ENCODE data around the gene NRIP2.
"Not testable (repeated sequence)": the region's sequence is repeated elsewhere in the genome, so short reads cannot be mapped to it uniquely, and the experiment has no call there.

NRIP2 gene

GRCh38 chr12:2834581-2835491 is at the start of gene NRIP2:
NRIP2 (minus strand) TSS chr12:2835035; CDS start chr12:2834983, 52 bp downstream.
- DNase-seq (ENCODE audit: low spot score) = no peak

GRCh38 chr12:2879853-2880252 is 45.0 kb upstream of the NRIP2 start:
- DNase-seq (ENCODE audit: low spot score) = no peak

DNA sequence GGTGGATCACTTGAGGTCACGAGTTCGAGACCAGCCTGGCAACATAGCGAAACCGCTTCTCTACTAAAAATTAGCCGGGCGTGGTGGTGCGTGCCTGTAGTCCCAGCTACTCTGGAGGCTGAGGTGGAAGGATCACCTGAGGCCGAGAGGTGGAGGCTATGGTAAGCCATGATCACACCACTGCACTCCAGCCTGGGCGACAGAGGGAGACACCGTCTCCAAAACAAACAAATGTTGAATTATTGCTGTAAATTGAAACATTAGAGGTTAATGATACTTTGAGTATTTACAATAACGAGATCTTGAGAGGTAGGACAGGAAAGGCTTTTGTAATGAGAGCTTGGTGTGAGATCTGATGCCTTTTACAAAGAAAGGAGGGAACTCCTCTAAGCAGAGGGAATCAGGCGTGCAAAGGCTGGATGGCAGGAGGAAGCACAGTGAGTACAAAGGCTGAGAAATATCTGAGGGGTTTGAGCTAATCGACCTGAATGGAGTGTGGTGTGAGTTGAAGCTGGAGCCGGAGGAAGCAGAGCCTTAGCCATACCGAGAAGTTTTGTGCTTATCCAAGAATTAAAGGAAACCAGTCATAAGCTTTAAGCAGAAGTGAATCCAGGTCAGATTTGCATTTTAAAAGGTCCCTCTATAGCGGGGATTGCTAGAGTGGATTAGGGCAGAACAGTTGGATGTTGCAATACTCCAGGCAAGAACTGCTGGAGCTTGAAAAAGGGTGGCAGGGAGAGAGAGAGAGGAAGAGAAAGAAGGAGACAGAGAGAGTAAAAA is 43.3 kb upstream of the NRIP2 start:
- DNase-seq (ENCODE audit: low spot score) = no peak

DNA sequence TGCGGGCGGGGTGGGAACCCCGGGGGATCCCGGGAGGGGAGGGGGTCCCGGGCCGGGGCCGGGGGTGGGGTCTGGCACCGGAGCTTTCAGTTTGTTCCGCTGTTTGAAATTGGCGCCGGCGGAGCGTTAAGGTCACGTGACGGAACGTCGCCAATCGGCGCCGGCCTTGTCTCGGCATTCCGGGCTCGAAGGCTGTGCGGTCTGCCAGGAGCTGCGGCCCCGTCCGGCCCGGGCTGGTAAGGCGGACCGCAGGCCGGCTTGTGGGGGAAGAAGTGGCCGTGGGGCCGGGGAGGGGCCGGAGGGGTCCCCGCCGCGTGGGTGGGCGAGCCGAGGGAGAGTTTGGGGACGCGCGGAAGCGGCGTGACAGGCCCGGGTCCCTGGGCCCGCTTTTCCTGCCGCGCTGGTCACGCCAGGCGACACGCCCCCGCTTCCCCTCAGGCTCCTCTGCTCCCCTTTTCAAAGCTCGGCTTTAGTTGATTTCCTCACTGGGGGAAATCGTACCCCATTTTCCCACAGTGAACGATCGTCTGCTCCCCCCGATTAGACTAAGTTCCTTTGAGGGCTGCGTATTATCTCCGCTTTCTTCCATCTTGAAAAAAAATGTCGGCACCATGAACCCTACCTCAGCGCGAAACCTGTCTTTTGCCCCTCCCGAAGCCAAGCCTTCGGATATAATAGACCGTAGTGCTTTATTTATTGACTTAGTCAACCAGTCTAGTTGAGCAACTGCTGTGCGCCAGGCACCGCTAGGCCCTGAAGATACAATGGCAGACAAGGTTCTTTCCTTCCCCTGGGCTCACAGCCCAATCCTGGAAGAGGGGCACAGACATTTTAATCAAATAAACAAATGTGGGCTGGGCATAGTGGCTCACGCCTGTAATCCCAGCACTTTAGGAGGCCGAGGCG is 42.5 kb upstream of the NRIP2 start, which contains the start of the genes FOXM1 and RHNO1:
FOXM1 (minus strand) TSS at position 128 of the 906 bp plus-strand sequence. CDS start 2,696 bp downstream, outside the sequence.
RHNO1 (plus strand) TSS at position 177 of the 906 bp plus-strand sequence. CDS start 8,144 bp downstream, outside the sequence.
- peak; percentile 83 for DNase-seq (ENCODE audit: low spot score)

- DNase-seq (ENCODE audit: low spot score) = no peak
Observed at GRCh38 chr12:2876431-2877046, 41.7 kb upstream of the NRIP2 start.

DNA sequence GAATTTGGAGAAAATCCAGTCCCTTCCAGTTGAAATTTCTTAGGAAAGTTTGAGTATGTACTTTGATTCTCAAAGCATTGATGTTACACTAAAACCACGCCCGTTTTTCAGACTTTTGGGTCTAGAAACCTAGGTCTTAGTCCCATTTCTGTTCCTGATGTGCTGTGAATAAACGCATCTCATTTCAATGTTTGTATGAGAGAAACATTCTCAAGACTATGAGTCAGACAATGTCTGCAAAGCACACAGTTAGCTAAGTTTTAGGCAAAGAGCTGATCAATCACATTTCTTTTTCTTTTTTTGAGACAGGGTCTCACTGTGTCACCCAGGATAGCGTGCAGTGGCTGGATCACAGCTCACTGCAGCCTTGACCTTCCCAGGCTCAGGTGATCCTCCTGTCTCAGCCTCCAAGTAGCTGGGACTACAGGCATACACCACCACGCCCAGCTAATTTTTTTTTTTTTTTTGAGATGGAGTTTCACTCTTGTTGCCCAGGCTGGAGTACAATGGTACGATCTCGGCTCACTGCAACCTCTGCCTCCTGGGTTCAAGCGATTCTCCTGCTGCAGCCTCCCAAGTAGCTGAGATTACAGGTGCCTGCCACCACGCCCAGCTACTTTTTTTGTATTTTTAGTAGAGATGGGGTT is 34.3 kb upstream of the NRIP2 start:
- not testable (repeated sequence) for DNase-seq (ENCODE audit: low spot score)

DNA sequence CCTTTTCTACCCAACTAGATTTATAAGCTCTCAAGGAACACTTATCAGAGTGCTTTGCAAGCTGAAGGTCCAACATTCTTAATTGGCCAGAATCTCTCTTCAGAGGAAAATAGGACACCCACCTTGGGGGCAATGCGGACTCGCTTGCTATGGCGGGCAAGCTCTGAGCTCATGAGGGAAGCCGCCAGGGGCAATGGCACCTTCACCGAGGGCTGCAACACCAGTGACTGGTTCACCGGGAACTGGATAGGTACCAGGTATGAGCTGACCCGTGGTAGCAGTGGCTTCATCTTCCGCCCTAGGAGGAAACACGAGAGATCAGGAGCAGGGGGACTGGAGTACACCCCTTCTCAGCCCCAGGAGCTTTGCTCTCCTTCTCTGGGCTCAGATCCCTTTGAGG is 29.4 kb upstream of the NRIP2 start:
- no peak for DNase-seq (ENCODE audit: low spot score)

- DNase-seq (ENCODE audit: low spot score) = not testable (repeated sequence)
Observed at GRCh38 chr12:2863402-2863801, 28.6 kb upstream of the NRIP2 start.

DNA sequence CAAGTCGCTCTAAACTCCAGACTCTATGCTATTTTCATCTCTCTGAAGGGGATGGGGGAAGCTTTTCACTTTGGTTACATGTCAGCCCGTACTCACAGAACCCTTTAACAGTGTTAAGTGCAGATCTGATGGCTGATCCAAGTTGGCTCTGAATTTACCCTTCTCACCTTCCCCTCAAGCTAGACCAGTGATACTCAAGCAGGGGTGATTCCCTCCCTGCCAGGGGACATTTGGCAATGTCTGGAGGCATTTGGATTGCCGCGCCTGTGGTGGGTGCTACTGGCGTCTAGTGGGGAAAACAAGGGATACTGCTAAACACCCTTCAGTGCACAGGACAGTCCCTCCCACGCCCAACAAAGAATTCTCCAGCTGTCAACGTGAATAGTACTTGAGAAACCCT is 28.0 kb upstream of the NRIP2 start:
- no peak for DNase-seq (ENCODE audit: low spot score)

DNA sequence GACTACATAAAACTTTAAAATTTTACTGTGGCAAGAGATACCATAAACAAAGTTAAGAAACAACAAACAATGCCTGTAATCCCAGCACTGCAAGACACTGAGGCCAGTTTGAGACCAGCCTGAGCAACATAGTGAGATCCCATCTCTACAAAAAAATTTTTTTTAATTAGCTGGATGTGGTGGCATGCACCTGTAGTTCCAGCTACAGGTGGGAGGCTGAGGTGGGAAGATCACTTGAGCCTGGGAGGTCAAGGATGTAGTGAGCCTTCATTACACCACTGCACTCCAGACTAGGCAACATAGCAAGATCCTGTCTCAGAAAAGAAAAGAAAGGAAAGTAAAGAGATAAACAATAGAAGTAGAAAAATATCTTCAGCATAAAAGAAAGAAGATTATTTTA is 25.3 kb upstream of the NRIP2 start:
- DNase-seq (ENCODE audit: low spot score) = no peak

DNA sequence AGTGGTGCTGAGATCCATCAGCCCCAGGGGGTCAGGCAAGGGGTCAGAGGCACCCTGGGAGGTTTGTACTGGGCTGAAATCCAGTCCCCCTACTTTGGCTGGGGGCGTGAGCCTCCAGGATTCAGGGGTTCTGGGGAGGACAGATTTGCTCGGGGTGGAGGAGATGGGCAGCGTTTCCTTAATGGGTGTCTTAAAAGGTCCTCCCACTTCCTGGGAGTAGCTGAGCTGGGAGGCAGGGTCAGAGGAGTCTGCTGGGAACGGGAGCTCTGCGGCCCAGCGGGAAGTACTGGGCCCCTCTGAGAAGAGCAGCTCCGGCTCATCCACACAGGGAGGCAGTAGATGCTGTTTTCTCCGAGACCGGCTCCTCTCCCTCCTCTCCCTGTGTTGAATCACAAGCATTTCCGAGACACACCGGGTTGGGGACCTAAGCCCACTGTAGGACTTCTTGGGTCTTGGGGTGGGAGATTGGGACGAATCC is 24.1 kb upstream of the NRIP2 start:
- DNase-seq (ENCODE audit: low spot score) = no peak

- no peak for DNase-seq (ENCODE audit: low spot score)
Observed at GRCh38 chr12:2858334-2858733, 23.5 kb upstream of the NRIP2 start.

- DNase-seq (ENCODE audit: low spot score) = no peak
Observed at GRCh38 chr12:2857576-2857975, 22.7 kb upstream of the NRIP2 start.

- DNase-seq (ENCODE audit: low spot score) = no peak
Observed at GRCh38 chr12:2857021-2857431, 22.2 kb upstream of the NRIP2 start, which contains the start of gene TEX52. TEX52 (minus strand) TSS chr12:2857039; CDS start chr12:2857026, 13 bp downstream.

- DNase-seq (ENCODE audit: low spot score) = no peak
Observed at GRCh38 chr12:2856051-2856450, 21.2 kb upstream of the NRIP2 start.

DNA sequence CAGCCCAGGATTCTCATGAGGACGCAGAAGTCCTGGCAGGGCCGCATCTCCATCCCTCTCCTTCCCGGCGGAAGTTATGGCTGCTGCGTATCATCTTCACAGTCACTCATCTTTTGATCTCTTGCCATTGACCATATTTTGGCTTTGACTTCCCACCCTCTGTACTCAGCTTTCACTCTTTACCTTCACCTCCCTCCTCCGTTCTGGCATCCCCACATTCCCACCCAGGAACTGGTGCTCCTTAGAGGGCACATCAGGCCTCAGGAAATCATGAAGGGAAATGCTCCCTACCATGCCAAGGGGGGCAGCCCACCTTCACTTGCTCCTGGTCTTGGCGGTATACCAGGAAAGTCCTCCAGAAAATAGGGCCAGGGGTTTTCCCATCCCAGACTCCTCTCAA is 20.7 kb upstream of the NRIP2 start:
- no peak for DNase-seq (ENCODE audit: low spot score)

- DNase-seq (ENCODE audit: low spot score) = no peak
Observed at GRCh38 chr12:2854669-2855453, 20.0 kb upstream of the NRIP2 start.

GRCh38 chr12:2853626-2854025 is 18.8 kb upstream of the NRIP2 start:
- DNase-seq (ENCODE audit: low spot score) = peak; percentile 32

GRCh38 chr12:2851931-2852330 is 17.1 kb upstream of the NRIP2 start:
- DNase-seq (ENCODE audit: low spot score) = no peak

DNA sequence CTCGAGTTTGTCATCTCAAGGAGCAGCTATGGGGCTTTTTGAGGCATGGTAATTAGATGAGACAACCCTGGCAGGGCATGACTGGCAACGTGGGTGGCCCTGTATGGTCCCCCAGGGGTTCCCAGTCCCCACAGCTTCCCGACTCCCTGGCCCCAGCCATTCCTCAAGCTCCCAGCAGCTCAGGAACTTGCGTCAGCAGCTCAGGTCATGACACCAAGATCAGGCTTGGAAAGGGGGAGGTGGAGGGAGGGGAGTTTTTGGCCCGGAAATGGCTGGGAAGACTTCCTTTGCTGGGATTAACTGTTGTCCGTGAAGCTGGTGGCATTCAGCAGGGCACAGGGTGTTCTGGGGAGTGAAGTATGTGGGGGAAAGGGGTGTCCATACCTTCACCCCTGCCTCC is 10.4 kb upstream of the NRIP2 start:
- DNase-seq (ENCODE audit: low spot score) = no peak

Measured in CD4-positive, alpha-beta T cell treated with Interleukin-6 at 100 ng/mL for 8 hours (primary cell).